ENCODE measurements around the gene PIAS4. TPM values are rescaled to one million over a fixed set of nuclear protein-coding genes. Genes with fewer than 3 reads are reported as not detected.

Gene PIAS4
- total RNA-seq, 1 experiment from 2014 or later: 45.7 TPM

- intact Hi-C loops (cut with micrococcal nuclease; ENCODE audit: unreplicated experiment): no loop called here
- H3K27me3 Mint-ChIP-seq (ENCODE audit: insufficient read depth, unreplicated experiment): no peaks in the 10 kb centered on the region
- H3K27ac Mint-ChIP-seq (ENCODE audit: unreplicated experiment): no peak overlapping the region
- Histone ChIP-seq H3K36me3 (ENCODE audit: control insufficient read depth, insufficient read depth, low read length) (peaks cover 2% of the 10 kb centered on the region), H3K9me3 (no peaks in the 10 kb centered on the region), H3K4me3 (ENCODE audit: low read depth, low read length) (no peak overlapping the region), H3K4me1 (no peaks in the 10 kb centered on the region), H3K27me3 (replicated peaks; ENCODE audit: control insufficient read depth, insufficient read depth, low read length) (no peaks in the 10 kb centered on the region)
- TF ChIP-seq, protein P1, sequence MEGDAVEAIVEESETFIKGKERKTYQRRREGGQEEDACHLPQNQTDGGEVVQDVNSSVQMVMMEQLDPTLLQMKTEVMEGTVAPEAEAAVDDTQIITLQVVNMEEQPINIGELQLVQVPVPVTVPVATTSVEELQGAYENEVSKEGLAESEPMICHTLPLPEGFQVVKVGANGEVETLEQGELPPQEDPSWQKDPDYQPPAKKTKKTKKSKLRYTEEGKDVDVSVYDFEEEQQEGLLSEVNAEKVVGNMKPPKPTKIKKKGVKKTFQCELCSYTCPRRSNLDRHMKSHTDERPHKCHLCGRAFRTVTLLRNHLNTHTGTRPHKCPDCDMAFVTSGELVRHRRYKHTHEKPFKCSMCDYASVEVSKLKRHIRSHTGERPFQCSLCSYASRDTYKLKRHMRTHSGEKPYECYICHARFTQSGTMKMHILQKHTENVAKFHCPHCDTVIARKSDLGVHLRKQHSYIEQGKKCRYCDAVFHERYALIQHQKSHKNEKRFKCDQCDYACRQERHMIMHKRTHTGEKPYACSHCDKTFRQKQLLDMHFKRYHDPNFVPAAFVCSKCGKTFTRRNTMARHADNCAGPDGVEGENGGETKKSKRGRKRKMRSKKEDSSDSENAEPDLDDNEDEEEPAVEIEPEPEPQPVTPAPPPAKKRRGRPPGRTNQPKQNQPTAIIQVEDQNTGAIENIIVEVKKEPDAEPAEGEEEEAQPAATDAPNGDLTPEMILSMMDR (IDR thresholded peaks at IDR 0.05; ENCODE audit: insufficient read depth in 1 of 2, low read depth in 1 of 2, low read length in 1 of 2, severe bottlenecking in 1 of 2, unreplicated experiment in 1 of 2): no peak
- ChIA-PET CTCF (no interaction called here), POLR2A (no interaction called here)
- no peaks in the 10 kb centered on the region for H3K9me3 Mint-ChIP-seq (ENCODE audit: unreplicated experiment)
- no peak overlapping the region for H3K4me3 Mint-ChIP-seq (ENCODE audit: unreplicated experiment)
- peaks cover 39% of the 10 kb centered on the region for H3K36me3 Mint-ChIP-seq (ENCODE audit: insufficient read depth, unreplicated experiment)
- H3K4me1 Mint-ChIP-seq (ENCODE audit: low read depth, unreplicated experiment): no peaks in the 10 kb centered on the region
- DNase-seq: no peak
- no TSS peak for BruUV-seq (replicated peaks)
Observed at GRCh38 chr19:4035018-4035566, 27.6 kb downstream of the PIAS4 start.

GRCh38 chr19:4035582-4035981, 28.0 kb downstream of the PIAS4 start:
- Mint-ChIP-seq H3K4me3 (ENCODE audit: unreplicated experiment) (no peak overlapping the region), H3K27me3 (ENCODE audit: insufficient read depth, unreplicated experiment) (no peaks in the 10 kb centered on the region), H3K9me3 (ENCODE audit: unreplicated experiment) (no peaks in the 10 kb centered on the region), H3K36me3 (ENCODE audit: insufficient read depth, unreplicated experiment) (peaks cover 39% of the 10 kb centered on the region), H3K27ac (ENCODE audit: unreplicated experiment) (no peak overlapping the region), H3K4me1 (ENCODE audit: low read depth, unreplicated experiment) (no peaks in the 10 kb centered on the region)
- DNase-seq: no peak
- ChIA-PET POLR2A (no interaction called here), CTCF (no interaction called here)
- no TSS peak for BruUV-seq (replicated peaks)
- Histone ChIP-seq H3K9me3 (no peaks in the 10 kb centered on the region), H3K4me1 (no peaks in the 10 kb centered on the region), H3K27me3 (replicated peaks; ENCODE audit: control insufficient read depth, insufficient read depth, low read length) (no peaks in the 10 kb centered on the region), H3K36me3 (ENCODE audit: control insufficient read depth, insufficient read depth, low read length) (peaks cover 2% of the 10 kb centered on the region), H3K4me3 (ENCODE audit: low read depth, low read length) (no peak overlapping the region)
- intact Hi-C loops (cut with micrococcal nuclease; ENCODE audit: unreplicated experiment): no loop called here
- TF ChIP-seq, protein P1 (IDR thresholded peaks at IDR 0.05; ENCODE audit: insufficient read depth in 1 of 2, low read depth in 1 of 2, low read length in 1 of 2, severe bottlenecking in 1 of 2, unreplicated experiment in 1 of 2): no peak

GRCh38 chr19:4036576-4037300, 29.2 kb downstream of the PIAS4 start:
- H3K4me3 ChIP-seq (ENCODE audit: low read depth, low read length): no peak overlapping the region
- CTCF ChIA-PET: no interaction called here
- no peaks in the 10 kb centered on the region for H3K27me3 ChIP-seq (replicated peaks; ENCODE audit: control insufficient read depth, insufficient read depth, low read length)
- no peaks in the 10 kb centered on the region for H3K4me1 ChIP-seq
- no peaks in the 10 kb centered on the region for H3K27me3 Mint-ChIP-seq (ENCODE audit: insufficient read depth, unreplicated experiment)
- H3K9me3 Mint-ChIP-seq (ENCODE audit: unreplicated experiment): no peaks in the 10 kb centered on the region
- H3K36me3 Mint-ChIP-seq (ENCODE audit: insufficient read depth, unreplicated experiment): peaks cover 45% of the 10 kb centered on the region
- TF ChIP-seq, protein P1 (IDR thresholded peaks at IDR 0.05; ENCODE audit: insufficient read depth in 1 of 2, low read depth in 1 of 2, low read length in 1 of 2, severe bottlenecking in 1 of 2, unreplicated experiment in 1 of 2): no peak
- BruUV-seq (replicated peaks): no TSS peak
- H3K36me3 ChIP-seq (ENCODE audit: control insufficient read depth, insufficient read depth, low read length): peaks cover 2% of the 10 kb centered on the region
- intact Hi-C loops (cut with micrococcal nuclease; ENCODE audit: unreplicated experiment): no loop called here
- no peak for DNase-seq
- H3K9me3 ChIP-seq: no peaks in the 10 kb centered on the region
- POLR2A ChIA-PET: no interaction called here
- no peak overlapping the region for H3K27ac Mint-ChIP-seq (ENCODE audit: unreplicated experiment)
- no peaks in the 10 kb centered on the region for H3K4me1 Mint-ChIP-seq (ENCODE audit: low read depth, unreplicated experiment)
- no peak overlapping the region for H3K4me3 Mint-ChIP-seq (ENCODE audit: unreplicated experiment)

Data from Caco-2 (cell line).